Measurements from ENCODE around the gene HECTD1.
"Not testable (repeated sequence)": the region's sequence is repeated elsewhere in the genome, so short reads cannot be mapped to it uniquely, and the experiment has no call there.

Gene HECTD1

GRCh38 chr14:31207755-31208545, at the start of gene HECTD1:
Gene HECTD1, minus strand, starts transcription at chr14:31207793. Its CDS starts 1,857 bp downstream, at chr14:31205936.
- DNase-seq, result peak; percentile 92

GRCh38 chr14:31257244-31257553, 49.6 kb upstream of the HECTD1 start:
- DNase-seq, result no peak

GRCh38 chr14:31256534-31257243, 49.1 kb upstream of the HECTD1 start:
- DNase-seq, result no peak

- DNase-seq, result not testable (repeated sequence)
Observed at GRCh38 chr14:31255918-31256317, 48.3 kb upstream of the HECTD1 start.

GRCh38 chr14:31255286-31255685, 47.7 kb upstream of the HECTD1 start:
- no peak for DNase-seq

DNA sequence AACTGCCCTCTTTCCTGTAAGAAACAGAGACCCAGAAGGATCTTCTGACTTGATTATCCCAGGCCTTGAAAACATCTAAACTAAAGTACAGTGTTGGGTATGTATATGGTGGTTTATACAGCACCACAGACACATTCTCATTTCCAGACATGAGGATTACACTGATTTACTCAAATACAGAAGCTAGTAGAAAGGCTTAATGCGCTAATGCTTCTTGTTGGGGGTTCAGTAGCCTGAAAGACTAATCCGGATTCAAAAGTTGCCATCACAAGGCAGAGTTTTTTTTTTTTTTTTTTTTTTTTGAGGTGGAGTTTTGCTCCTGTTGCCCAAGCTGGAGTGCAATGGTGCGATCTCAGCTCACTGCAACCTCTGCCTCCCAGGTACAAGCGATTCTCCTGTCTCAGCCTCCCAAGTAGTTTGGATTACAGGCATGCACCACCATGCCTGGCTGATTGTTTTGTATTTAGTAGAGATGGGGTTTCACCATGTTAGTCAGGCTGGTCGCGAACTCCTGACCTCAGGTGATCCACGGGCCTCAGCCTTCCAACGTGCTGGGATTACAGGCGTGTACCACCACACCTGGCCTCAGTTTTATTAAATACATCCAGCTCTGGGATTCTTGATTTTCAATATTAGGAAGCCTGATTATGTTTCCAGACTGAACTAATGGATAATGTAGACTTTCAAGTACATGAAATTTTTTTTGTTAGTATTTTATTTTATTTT, 46.3 kb upstream of the HECTD1 start:
- DNase-seq, result no peak

DNA sequence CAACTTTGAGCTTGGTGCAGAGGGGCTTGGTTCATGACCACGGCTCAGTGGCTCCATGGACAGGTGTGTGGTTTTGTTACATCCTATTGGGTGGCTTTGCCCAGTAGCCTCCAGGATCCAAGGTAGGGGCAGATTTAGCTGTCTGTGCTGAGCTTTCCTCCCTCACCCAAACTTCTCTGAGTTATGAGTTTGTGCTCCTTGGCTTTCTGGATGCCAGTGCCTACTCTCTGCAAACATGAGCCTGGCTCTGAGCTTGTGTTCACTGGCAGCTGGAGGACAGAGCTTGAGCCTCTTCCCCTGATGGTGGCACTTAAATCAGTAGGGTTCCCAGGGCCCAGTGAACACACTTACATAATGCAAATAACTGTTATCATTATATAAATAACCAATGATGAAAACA, 45.3 kb upstream of the HECTD1 start:
- DNase-seq, result no peak

GRCh38 chr14:31251028-31251958, 43.7 kb upstream of the HECTD1 start:
- DNase-seq, result no peak

DNA sequence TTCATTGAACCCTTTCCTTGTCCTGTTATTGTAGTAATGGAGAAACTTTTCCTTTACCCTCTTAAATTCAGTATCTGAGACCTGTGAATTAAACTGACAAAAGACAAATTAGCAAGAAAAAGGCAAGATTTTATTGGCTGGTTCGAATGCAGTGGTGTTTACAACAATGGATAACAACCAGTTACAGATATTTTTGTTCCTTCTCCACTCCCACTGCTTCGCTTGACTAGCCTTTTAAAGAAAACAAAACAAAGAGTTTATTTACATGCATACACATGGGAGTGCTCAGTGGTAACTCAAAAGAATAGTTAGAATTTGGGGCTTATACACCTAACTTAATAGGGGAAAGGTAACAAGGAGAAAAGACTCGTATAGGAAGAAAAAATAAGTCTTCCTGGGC, 37.0 kb upstream of the HECTD1 start:
- no peak for DNase-seq

- DNase-seq, result no peak
Observed at GRCh38 chr14:31243860-31244259, 36.3 kb upstream of the HECTD1 start.

- not testable (repeated sequence) for DNase-seq
Observed at GRCh38 chr14:31242161-31242940, 34.8 kb upstream of the HECTD1 start.

DNA sequence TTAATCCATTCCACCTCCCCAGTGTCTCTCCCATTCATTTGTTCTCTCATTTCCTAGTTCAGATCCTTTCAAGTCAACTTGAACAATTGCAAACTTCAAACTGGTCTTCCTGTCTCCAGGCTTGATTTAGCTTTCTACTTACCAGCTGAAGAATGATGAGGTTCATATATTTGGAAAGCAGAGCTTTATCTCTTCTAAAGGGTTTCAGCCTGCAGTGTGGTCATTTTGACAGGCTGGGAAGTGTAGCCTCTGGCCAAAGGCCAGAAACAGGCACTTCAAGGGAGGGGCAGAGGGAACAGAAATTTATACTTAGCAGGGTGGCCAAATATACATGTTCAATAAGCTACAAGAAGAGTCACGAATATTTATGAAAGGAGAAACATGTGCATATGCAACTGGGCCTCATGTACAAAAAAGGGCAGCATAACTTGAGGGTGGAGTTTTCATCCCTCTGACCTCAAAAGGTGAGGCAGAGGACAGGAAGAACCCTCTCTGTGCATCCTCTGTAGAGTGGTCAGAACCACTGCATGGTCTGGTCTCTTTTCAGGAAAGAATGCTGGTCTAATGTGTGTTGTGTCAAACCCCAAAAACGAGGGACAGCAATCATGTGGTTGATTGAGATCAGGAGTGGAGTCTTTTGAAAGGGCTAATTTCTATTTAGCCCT, 34.0 kb upstream of the HECTD1 start:
- DNase-seq, result no peak

DNA sequence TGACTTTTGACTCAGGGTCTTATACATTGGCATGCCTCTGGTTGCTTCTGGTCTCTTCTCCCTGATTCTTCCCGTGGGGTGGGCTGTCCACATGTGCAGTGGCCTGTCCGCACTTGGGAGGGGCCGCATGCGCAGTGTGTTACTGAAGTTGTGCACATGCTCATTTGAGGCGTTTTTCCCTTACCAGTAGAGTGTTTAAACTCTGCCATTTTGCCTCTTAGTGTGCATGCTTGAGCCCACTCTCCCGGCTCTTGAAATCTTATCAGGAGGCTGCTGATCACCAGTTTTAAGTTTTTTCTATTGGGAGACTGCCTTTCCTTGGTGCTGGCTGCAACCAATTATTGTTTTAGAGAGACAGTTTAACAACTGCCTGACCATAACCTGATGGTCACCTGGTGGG, 32.1 kb upstream of the HECTD1 start:
- no peak for DNase-seq

- no peak for DNase-seq
Observed at GRCh38 chr14:31235462-31235861, 27.9 kb upstream of the HECTD1 start.

DNA sequence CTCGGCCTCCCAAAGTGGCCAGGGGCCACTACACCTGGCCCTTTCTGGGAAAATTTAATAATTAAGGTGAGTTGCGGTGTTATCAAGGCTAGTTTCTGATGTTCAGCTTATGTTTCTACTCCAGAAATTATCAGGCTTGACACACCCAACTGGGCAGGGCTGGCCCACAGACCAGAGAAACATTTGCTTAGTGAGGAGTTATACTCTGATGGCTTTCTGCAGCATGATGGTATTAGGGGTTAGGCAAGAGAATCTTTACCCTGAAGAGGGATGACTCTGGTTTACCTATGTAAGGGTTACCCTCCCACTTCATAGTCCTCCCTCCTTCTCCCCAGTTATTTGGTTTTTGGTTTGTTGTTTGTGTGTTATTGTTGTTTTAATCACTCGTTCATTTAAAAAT, 24.5 kb upstream of the HECTD1 start:
- no peak for DNase-seq

GRCh38 chr14:31231272-31231671, 23.7 kb upstream of the HECTD1 start:
- DNase-seq, result not testable (repeated sequence)

GRCh38 chr14:31230573-31230958, 23.0 kb upstream of the HECTD1 start:
- no peak for DNase-seq

DNA sequence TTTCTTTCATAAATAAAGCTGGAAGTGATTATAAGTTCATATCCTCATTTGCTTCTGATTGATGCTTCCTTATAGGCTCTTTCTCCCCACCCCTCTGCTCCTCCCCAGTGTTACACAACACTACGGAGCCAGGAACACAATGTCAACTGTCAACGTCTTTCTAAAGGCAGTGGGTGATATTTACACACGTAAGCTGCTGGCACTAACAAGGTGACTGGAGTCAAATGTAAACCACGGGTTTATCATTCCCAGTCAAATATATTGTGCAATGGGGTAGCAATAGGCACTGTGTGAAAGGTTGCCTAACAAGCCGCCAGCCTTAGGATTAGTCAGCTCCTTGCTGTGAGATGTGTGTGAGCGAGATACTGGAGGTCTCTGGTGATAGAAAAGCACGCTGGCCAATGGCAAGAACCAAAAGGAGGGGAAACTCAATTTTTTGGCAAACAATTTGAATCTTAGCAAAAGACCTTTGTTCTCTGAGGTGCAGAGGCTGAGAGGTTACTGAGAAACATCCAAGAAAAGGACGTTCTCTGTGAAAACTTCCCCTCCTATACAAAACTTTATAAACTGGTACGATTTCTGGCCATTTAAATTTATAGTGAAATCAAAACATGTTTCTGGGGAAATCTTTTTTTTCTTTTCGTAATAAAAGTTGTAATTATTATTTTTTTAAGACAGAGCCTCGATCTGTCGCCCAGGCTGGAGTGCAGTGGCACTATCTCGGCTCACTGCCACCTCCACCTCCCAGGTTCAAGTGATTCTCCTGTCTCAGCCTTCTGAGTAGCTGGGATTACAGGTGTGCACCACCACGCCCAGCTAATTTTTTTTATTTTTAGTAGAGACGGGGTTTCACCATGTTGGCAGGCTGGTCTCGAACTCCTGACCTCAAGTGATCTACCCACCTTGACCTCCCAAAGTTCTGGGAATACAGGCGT, 22.3 kb upstream of the HECTD1 start:
- peak; percentile 24 for DNase-seq

DNA sequence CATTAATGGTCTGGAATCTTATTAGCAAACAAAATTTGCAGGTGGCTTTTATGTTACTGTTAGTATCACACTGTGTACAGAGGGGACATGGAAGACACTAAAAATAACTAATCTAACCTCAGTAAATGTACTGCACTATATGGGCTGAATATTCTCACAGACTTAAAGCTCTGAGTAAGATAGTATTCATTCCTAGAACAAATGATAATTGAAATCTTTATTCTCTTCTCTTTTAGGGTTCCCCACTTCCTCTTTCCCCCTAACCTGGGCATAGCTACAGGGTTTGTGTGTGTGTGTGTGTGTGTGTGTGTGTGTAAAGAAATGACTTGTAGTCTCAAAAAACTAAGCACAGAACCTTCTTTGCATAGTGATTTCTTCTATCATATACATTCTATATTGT, 21.4 kb upstream of the HECTD1 start:
- no peak for DNase-seq

DNA sequence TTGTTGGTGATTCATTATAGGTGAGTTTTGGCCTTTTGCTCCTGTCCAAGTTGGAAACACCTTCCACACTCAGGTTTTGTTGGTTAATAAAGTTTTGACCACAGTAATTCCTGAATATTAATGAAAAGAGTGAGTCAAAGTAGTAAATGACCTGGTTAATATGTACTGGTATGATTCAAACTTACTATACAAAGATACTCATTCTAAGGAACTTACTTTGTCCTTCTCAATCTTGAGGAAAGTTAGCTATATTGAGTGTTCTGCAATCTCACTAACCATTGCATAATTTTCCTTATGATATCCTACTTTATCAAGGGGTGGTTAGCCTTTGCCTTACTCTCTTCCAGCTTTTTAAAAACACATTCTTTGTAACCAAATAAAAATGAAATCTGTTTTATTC, 20.9 kb upstream of the HECTD1 start:
- no peak for DNase-seq

All from NCI-H345 (cell line).